B cell (primary cell): ENCODE measurements around the gene IKBKG. TPM values are rescaled to one million over a fixed set of nuclear protein-coding genes. Genes with fewer than 3 reads are reported as not detected.

Experiments used
- ATAC-seq: fragments of 200-7000 bp; cut with Tn5 transposase; one replicate; pipeline ENCODE4 v1.10.0; 2021; ENCODE audit warnings: low read depth, mild to moderate bottlenecking, moderate number of reproducible peaks, moderate library complexity
- CTCF ChIA-PET: fragments of 350-600 bp; sonication (Branson Sonifier 250); formaldehyde crosslinking; loops from one replicate; lab custom pipeline; 2021; ENCODE audit warnings: antibody characterized with exemption, inconsistent platforms; lab: Charles Lee
- POLR2A ChIA-PET: fragments of 350-600 bp; sonication (Branson Sonifier 250); formaldehyde crosslinking; loops from one replicate; lab custom pipeline; 2021; ENCODE audit warnings: antibody characterized with exemption; lab: Charles Lee
- DNase-seq: peaks from one replicate; pipeline ENCODE4 v3.0.0; 2013
- H2AFZ ChIP-seq: 2 replicates; pipeline ENCODE4 v1.6.1; 2012; ENCODE audit warnings: mild to moderate bottlenecking, low read depth, low read length; ENCODE audit not compliant: insufficient read depth, poor library complexity, severe bottlenecking
- H3K27ac ChIP-seq, 2 donors: 1 replicate in 1 of 2; 2 replicates in 1 of 2; pipeline ENCODE4 v1.5.1; 2012 to 2013; ENCODE audit warnings: low read length in 2 of 2, mild to moderate bottlenecking in 2 of 2, moderate library complexity in 1 of 2
- H3K27me3 ChIP-seq, 4 experiments: fragments of 200-600 bp in 1 of 4; sonication (generic) in 1 of 4; replicated peaks in 1 of 4; 1 replicate in 2 of 4; 2 replicates in 2 of 4; pipeline versions ENCODE4 v1.6.1 to v1.7.0; 2013 to 2016; ENCODE audit warnings: low read length in 3 of 4, mild to moderate bottlenecking in 2 of 4, mixed read lengths in 1 of 4, moderate library complexity in 1 of 4; ENCODE audit not compliant: insufficient read depth in 4 of 4, control insufficient read depth in 3 of 4; ENCODE audit errors: control extremely low read depth in 1 of 4
- H3K36me3 ChIP-seq, 2 experiments: replicated peaks in 1 of 2; 1 replicate in 1 of 2; 2 replicates in 1 of 2; pipeline versions ENCODE4 v1.6.1 to v1.7.1; 2013; ENCODE audit warnings: low read length in 1 of 2; ENCODE audit not compliant: insufficient read depth in 2 of 2, control insufficient read depth in 1 of 2; ENCODE audit errors: control extremely low read depth in 1 of 2, extremely low read depth in 1 of 2
- H3K4me1 ChIP-seq, 2 donors: fragments of 200-600 bp in 1 of 2; sonication (generic) in 1 of 2; 1 replicate in 1 of 2; 2 replicates in 1 of 2; pipeline versions ENCODE4 v1.5.1 to v1.6.1; 2013 to 2017; ENCODE audit warnings: low read length in 2 of 2; ENCODE audit not compliant: control insufficient read depth in 2 of 2, insufficient read depth in 2 of 2
- H3K4me2 ChIP-seq: replicated peaks from 2 replicates; pipeline ENCODE3; 2012; ENCODE audit warnings: mild to moderate bottlenecking, low read depth, low read length; ENCODE audit not compliant: poor library complexity, severe bottlenecking
- H3K4me3 ChIP-seq, 5 experiments: fragments of 200-600 bp in 1 of 5; sonication (generic) in 1 of 5; 1 replicate in 3 of 5; 2 replicates in 2 of 5; pipeline versions ENCODE4 v1.5.1 to v1.7.0; 2011 to 2016; ENCODE audit warnings: low read length in 4 of 5, mild to moderate bottlenecking in 4 of 5, low read depth in 2 of 5, control low read depth in 1 of 5, moderate library complexity in 1 of 5; ENCODE audit not compliant: insufficient read depth in 1 of 5; ENCODE audit errors: control extremely low read depth in 1 of 5, extremely low read depth in 1 of 5
- H3K79me2 ChIP-seq: fragments of 200-600 bp; sonication (generic); one replicate; pipeline ENCODE4 v1.6.0; 2016; ENCODE audit warnings: low read length; ENCODE audit not compliant: control insufficient read depth, insufficient read depth
- H3K9ac ChIP-seq: fragments of 200-600 bp; sonication (generic); 2 replicates; pipeline ENCODE4 v1.6.1; 2017; ENCODE audit warnings: mild to moderate bottlenecking, low read length, moderate library complexity
- H3K9me3 ChIP-seq, 3 donors: one replicate each; pipeline versions ENCODE4 v1.6.1 to v1.7.1; 2013; ENCODE audit warnings: low read length in 2 of 3; ENCODE audit not compliant: control insufficient read depth in 2 of 3, insufficient read depth in 1 of 3; ENCODE audit errors: control extremely low read depth in 1 of 3
- H4K20me1 ChIP-seq: 2 replicates; pipeline ENCODE4 v1.6.0; 2012; ENCODE audit warnings: mild to moderate bottlenecking, low read length; ENCODE audit not compliant: insufficient read depth, control insufficient read depth, poor library complexity, severe bottlenecking
- H3K27ac Mint-ChIP-seq: one replicate; pipeline ENCODE4 v1.8.0; 2021; ENCODE audit warnings: mixed read lengths
- H3K27me3 Mint-ChIP-seq: one replicate; pipeline ENCODE4 v1.8.0; 2021; ENCODE audit warnings: mixed read lengths
- H3K4me1 Mint-ChIP-seq: one replicate; pipeline ENCODE4 v1.8.0; 2021; ENCODE audit warnings: mixed read lengths
- H3K4me3 Mint-ChIP-seq: one replicate; pipeline ENCODE4 v1.8.0; 2021; ENCODE audit warnings: mixed read lengths
- H3K9me3 Mint-ChIP-seq: one replicate; pipeline ENCODE4 v1.8.0; 2022; ENCODE audit warnings: mixed read lengths; ENCODE audit not compliant: insufficient read depth
- EZH2 ChIP-seq: IDR thresholded peaks from 2 replicates; pipeline ENCODE4 v1.6.1; 2012; ENCODE audit warnings: borderline replicate concordance, low read depth, mild to moderate bottlenecking, moderate library complexity, low read length; ENCODE audit not compliant: insufficient read depth, poor library complexity, severe bottlenecking
- WGBS: methylation state at CpG from one replicate; pipeline ENCODE4 v1.1.5; 2013; ENCODE audit warnings: missing lambda C conversion rate; ENCODE audit not compliant: insufficient coverage; 5-methylcytosine and 5-hydroxymethylcytosine counted together
- intact Hi-C: fragments of 100-400 bp; cut with micrococcal nuclease; formaldehyde crosslinking; loops from one replicate; pipeline ENCODE4 v1.10.0; 2022
- polyA plus RNA-seq: library from polyadenylated mRNA; depleted of rRNA; stranded (reverse); fragments of >200 nt; gene quantifications from 2 replicates; pipeline ENCODE4 v1.2.3, GENCODE V29; 2012
- total RNA-seq, 2 donors: library from RNA; stranded (reverse); fragments of 120-200 nt in 1 of 2; gene quantifications; 1 replicate in 1 of 2; 2 replicates in 1 of 2; pipeline versions ENCODE4 v1.2.3 to v1.2.4, GENCODE V29; 2013 to 2022
- TF ChIP-seq, protein P1 (sequence below): fragments of 200-600 bp; IDR thresholded peaks from one replicate; pipeline ENCODE4 v1.8.0; 2022; ENCODE audit warnings: antibody characterized with exemption, mild to moderate bottlenecking

IKBKG gene
- total and polyA plus RNA-seq, 2 donors (not counting 1 experiment from before 2014, with no cell fraction given), result 46.7 to 65.1 TPM

DNA sequence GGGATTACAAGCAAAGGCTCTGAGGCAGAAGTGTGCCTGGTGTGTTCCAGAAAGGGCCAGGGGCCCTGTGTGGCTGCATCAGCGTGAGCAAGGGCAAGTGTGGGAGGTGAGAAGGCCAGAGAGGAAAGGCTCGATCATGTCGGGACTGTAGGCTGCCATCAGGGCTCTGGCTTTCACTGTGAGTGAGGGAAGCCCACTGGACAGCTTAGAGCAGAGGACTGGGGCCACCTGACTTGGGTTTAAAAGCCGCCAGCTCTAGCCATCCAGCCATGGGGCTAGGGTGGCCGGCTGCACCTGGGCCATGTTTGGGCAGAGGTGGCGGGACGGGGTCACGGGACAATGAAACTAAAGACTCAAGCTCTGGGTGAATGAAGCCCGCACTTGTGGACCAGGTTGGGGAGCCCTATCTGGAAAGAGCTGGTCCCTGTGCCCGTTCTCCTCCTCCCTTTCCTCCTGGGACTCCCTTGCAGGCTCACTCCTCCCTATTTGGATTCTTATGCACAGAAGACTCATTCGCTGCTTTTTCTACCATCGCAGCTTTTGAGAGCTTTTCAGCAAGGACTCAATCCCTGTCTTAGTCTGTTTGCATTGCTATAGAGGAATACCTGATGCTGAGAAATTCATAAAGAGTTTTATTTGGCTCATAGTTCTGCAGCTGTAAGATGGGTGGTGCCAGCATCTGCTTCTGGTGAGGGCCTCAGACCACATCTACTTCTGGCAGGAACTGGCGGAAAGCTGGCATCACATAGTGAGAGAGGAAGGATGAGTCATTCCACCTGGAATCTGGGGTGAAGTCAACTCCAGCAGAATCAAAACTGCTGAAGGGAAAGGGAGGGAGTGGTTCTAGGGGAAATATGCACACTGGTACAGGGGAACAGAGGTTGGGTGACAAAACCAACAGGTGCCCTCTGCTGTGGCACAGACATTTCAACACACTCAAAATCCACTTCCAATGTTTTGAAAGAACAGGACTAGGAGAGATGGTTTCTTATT, 56.3 kb downstream of the IKBKG start:
- DNase-seq (no peak), ATAC-seq (no peak)
- no peak overlapping the region for H3K4me3 Mint-ChIP-seq
- Histone ChIP-seq H2AFZ (no peak overlapping the region), H4K20me1 (no peaks in the 10 kb centered on the region), H3K4me2 (no peak overlapping the region), H3K9ac (no peak overlapping the region), H3K9me3 (no peaks in the 10 kb centered on the region), H3K27me3 (no peaks in the 10 kb centered on the region), H3K4me3 (no peak overlapping the region), H3K36me3 (no peaks in the 10 kb centered on the region), H3K79me2 (no peaks in the 10 kb centered on the region), H3K27ac (no peak overlapping the region), H3K4me1 (no peaks in the 10 kb centered on the region)
- H3K4me1 Mint-ChIP-seq, result no peaks in the 10 kb centered on the region
- intact Hi-C loops, result no loop called here
- H3K27ac Mint-ChIP-seq, result no peak overlapping the region
- TF ChIP-seq EZH2, result no peak
- ChIA-PET CTCF (interaction anchor here (0.6 to 0.9 kb wide), 2 partner anchors 236 to 1608 kb away, joined by 3 read pairs; no protein-coding TSS in a partner anchor), POLR2A (no interaction called here)
- H3K9me3 Mint-ChIP-seq, result no peaks in the 10 kb centered on the region
- H3K27me3 Mint-ChIP-seq, result no peaks in the 10 kb centered on the region
- 89% methylated on average over 10 of the region's 13 CpGs for WGBS

DNA sequence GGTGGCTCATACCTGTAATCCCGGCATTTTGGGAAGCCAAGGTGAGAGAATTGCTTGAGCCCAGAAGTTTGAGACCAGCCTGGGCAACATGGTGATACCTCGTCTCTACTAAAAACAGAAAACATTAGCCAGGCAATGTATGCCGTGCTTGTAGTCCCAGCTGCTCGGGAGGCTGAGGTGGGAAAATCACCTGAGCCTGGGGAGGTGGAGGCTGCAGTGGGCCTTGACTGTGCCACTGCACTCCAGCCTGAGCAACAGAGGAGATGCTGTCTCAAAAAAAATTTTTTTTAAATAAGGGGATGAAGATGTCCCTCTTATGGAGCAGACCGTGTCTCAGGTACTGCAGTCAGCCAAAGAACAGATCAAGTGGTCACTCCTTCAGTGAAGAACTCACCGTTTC, 58.1 kb downstream of the IKBKG start:
- Histone ChIP-seq H3K9me3 (no peaks in the 10 kb centered on the region), H3K4me1 (no peaks in the 10 kb centered on the region), H3K4me3 (no peak overlapping the region), H3K36me3 (no peaks in the 10 kb centered on the region), H3K27me3 (no peaks in the 10 kb centered on the region), H3K27ac (no peak overlapping the region), H3K4me2 (no peak overlapping the region), H4K20me1 (no peaks in the 10 kb centered on the region), H3K9ac (no peak overlapping the region), H2AFZ (no peak overlapping the region), H3K79me2 (no peaks in the 10 kb centered on the region)
- Mint-ChIP-seq H3K27me3 (no peaks in the 10 kb centered on the region), H3K4me1 (no peaks in the 10 kb centered on the region), H3K9me3 (no peaks in the 10 kb centered on the region), H3K4me3 (no peak overlapping the region), H3K27ac (no peak overlapping the region)
- ATAC-seq (no peak), DNase-seq (no peak)
- no CpG with 5 or more reads among the region's 6 CpGs for WGBS
- TF ChIP-seq, protein P1, sequence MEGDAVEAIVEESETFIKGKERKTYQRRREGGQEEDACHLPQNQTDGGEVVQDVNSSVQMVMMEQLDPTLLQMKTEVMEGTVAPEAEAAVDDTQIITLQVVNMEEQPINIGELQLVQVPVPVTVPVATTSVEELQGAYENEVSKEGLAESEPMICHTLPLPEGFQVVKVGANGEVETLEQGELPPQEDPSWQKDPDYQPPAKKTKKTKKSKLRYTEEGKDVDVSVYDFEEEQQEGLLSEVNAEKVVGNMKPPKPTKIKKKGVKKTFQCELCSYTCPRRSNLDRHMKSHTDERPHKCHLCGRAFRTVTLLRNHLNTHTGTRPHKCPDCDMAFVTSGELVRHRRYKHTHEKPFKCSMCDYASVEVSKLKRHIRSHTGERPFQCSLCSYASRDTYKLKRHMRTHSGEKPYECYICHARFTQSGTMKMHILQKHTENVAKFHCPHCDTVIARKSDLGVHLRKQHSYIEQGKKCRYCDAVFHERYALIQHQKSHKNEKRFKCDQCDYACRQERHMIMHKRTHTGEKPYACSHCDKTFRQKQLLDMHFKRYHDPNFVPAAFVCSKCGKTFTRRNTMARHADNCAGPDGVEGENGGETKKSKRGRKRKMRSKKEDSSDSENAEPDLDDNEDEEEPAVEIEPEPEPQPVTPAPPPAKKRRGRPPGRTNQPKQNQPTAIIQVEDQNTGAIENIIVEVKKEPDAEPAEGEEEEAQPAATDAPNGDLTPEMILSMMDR, result no peak
- ChIA-PET POLR2A (no interaction called here), CTCF (no interaction called here)
- intact Hi-C loops, result no loop called here
